Keratinocyte (primary cell): ENCODE results near the gene MRPL38. TPM values are rescaled to one million over a fixed set of nuclear protein-coding genes. Genes with fewer than 3 reads are reported as not detected.

Experiments
- DNase-seq: peaks from one replicate; pipeline ENCODE4 v3.0.0-alpha.2; 2011; ENCODE audit warnings: low read depth, missing footprints, low spot score
- FAIRE-seq: peaks from 2 replicates; lab custom pipeline; 2011; peaks lifted over from hg19 to GRCh38; lab: Jason Lieb, UNC
- H2AFZ ChIP-seq: 2 replicates; pipeline ENCODE4 v1.6.0; 2012; ENCODE audit warnings: low read length, control low read depth, inconsistent platforms; ENCODE audit not compliant: control insufficient read depth
- H3K27ac ChIP-seq: 2 replicates; pipeline ENCODE4 v1.5.1; 2011; ENCODE audit warnings: low read length; ENCODE audit not compliant: control insufficient read depth, insufficient read depth
- H3K27me3 ChIP-seq: 3 replicates; pipeline ENCODE4 v1.6.0; 2011; ENCODE audit warnings: low read length; ENCODE audit not compliant: control insufficient read depth, insufficient read depth; ENCODE audit errors: extremely low read depth
- H3K36me3 ChIP-seq, 2 experiments: 2 replicates in 1 of 2; 3 replicates in 1 of 2; pipeline ENCODE4 v1.5.1; 2011; ENCODE audit warnings: low read length in 2 of 2, mild to moderate bottlenecking in 1 of 2; ENCODE audit not compliant: control insufficient read depth in 2 of 2, insufficient read depth in 2 of 2; ENCODE audit errors: extremely low read depth in 1 of 2
- H3K4me1 ChIP-seq: 3 replicates; pipeline ENCODE4 v1.5.1; 2011; ENCODE audit warnings: low read length; ENCODE audit not compliant: control insufficient read depth, insufficient read depth; ENCODE audit errors: extremely low read depth
- H3K4me2 ChIP-seq: 3 replicates; pipeline ENCODE4 v1.6.0; 2011; ENCODE audit warnings: low read depth, low read length; ENCODE audit not compliant: control insufficient read depth, insufficient read depth; ENCODE audit errors: extremely low read depth
- H3K4me3 ChIP-seq, 3 experiments: fragments of 200-600 bp in 1 of 3; sonication (generic) in 1 of 3; 2 replicates in 2 of 3; 3 replicates in 1 of 3; pipeline ENCODE4 v1.5.1; 2011 to 2016; ENCODE audit warnings: low read length in 3 of 3, mild to moderate bottlenecking in 3 of 3, control low read depth in 2 of 3, inconsistent platforms in 1 of 3, low read depth in 1 of 3, mixed read lengths in 1 of 3, mixed run types in 1 of 3, moderate library complexity in 1 of 3; ENCODE audit not compliant: control insufficient read depth in 2 of 3, insufficient read depth in 2 of 3; ENCODE audit errors: extremely low read depth in 1 of 3
- H3K79me2 ChIP-seq: 2 replicates; pipeline ENCODE4 v1.6.0; 2012; ENCODE audit warnings: low read length; ENCODE audit not compliant: control insufficient read depth, insufficient read depth
- H3K9ac ChIP-seq: 3 replicates; pipeline ENCODE4 v1.6.0; 2011; ENCODE audit warnings: low read length; ENCODE audit not compliant: control insufficient read depth, insufficient read depth; ENCODE audit errors: extremely low read depth
- H3K9me1 ChIP-seq: 3 replicates; pipeline ENCODE4 v1.6.0; 2011; ENCODE audit warnings: low read length; ENCODE audit not compliant: control insufficient read depth, insufficient read depth; ENCODE audit errors: extremely low read depth
- H3K9me3 ChIP-seq: 2 replicates; pipeline ENCODE4 v1.5.1; 2012; ENCODE audit warnings: low read depth, low read length; ENCODE audit not compliant: control insufficient read depth
- H4K20me1 ChIP-seq: 3 replicates; pipeline ENCODE4 v1.6.0; 2011; ENCODE audit warnings: low read length; ENCODE audit not compliant: control insufficient read depth, insufficient read depth; ENCODE audit errors: extremely low read depth
- EZH2 ChIP-seq: IDR thresholded peaks from one replicate; pipeline ENCODE4 v1.6.1; 2012; ENCODE audit warnings: inconsistent platforms, mild to moderate bottlenecking, low read length, moderate library complexity
- dilution Hi-C: fragments of 300-500 bp; cut with MboI; formaldehyde crosslinking; loops from one replicate; pipeline ENCODE4 v1.7.0; 2020; ENCODE audit warnings: low sequenced_read_pairs; ENCODE audit not compliant: extremely low pct_ligation_motif_present
- polyA plus RNA-seq, 5 experiments: library from polyadenylated mRNA; depleted of rRNA in 3 of 5; stranded (reverse) in 3 of 5; stranded (forward) in 1 of 5; unstranded in 1 of 5; fragments of >200 nt; gene quantifications; 1 replicate in 1 of 5; 2 replicates in 3 of 5; 3 replicates in 1 of 5; pipeline versions ENCODE4 v1.2.1 to v1.2.3, GENCODE V29; 2011 to 2012; ENCODE audit warnings: missing spikeins in 2 of 5, low read depth in 1 of 5, low replicate concordance in 1 of 5
- TF ChIP-seq, protein P1 (sequence below), 3 experiments: IDR thresholded peaks in 1 of 3; conservative IDR thresholded peaks in 1 of 3; optimal IDR thresholded peaks in 1 of 3; 2 replicates in 2 of 3; 3 replicates in 1 of 3; pipeline versions ENCODE3 to v1.5.1; 2011; ENCODE audit warnings: low read length in 3 of 3, mild to moderate bottlenecking in 3 of 3, moderate library complexity in 2 of 3, control low read depth in 1 of 3, inconsistent platforms in 1 of 3; ENCODE audit not compliant: insufficient read depth in 2 of 3; ENCODE audit errors: extremely low read depth in 1 of 3

Gene MRPL38
- polyA plus RNA-seq, 1 donor (not counting 4 experiments of a cell fraction or from before 2014, with no cell fraction given), result 25.2 TPM

DNA sequence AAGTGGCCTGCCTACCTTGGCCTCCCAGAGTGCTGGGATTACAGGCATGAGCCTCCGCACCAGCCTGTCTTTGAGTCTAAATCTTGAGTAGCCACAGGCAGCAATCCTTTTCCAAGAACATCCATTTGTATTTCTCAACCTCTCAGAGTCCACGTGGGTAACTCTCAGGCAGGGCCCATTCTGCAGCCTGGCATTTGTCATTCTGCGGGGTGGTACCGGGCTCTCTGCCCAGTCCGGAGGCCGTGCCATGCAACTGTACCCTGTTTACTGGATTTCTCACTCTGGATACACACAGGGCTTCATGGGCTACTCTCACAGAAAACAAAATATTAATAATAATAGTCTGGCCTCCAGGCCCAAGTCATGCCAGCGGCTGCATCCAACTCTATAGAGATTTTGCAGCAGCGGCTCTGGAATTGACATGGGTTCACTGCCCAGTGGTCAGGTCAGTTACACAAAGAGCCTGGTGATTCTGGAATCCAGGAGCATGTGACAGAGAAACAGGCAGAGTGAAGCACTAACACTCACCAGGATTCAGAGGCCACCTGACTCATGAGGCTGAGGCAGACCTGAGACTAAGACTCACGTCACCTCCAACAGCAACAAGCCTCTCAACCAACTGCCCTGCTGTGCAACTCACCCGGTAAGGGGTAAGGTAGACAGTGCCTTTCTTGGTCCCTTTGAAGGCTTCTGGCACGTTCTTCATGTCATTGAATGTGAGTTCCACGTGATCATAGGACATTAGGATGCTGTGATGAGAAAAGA lies 53.6 kb downstream of the MRPL38 start:
- H3K9me3 ChIP-seq, result no peaks in the 10 kb centered on the region
- FAIRE-seq (no peak), DNase-seq (no peak)
- no peak overlapping the region for H3K27ac ChIP-seq
- TF ChIP-seq EZH2, result no peak
- H3K9ac ChIP-seq, result no peak overlapping the region
- no peaks in the 10 kb centered on the region for H3K9me1 ChIP-seq
- H3K4me2 ChIP-seq, result no peak overlapping the region
- H3K27me3 ChIP-seq, result no peaks in the 10 kb centered on the region
- no peaks in the 10 kb centered on the region for H4K20me1 ChIP-seq
- peaks cover 24 to 37% of the 10 kb centered on the region in 2 experiments for H3K36me3 ChIP-seq
- H3K4me3 ChIP-seq, result no peak overlapping the region
- dilution Hi-C loops, result no loop called here
- no peak overlapping the region for H2AFZ ChIP-seq
- peaks cover 16% of the 10 kb centered on the region for H3K4me1 ChIP-seq
- peaks cover 15% of the 10 kb centered on the region for H3K79me2 ChIP-seq

DNA sequence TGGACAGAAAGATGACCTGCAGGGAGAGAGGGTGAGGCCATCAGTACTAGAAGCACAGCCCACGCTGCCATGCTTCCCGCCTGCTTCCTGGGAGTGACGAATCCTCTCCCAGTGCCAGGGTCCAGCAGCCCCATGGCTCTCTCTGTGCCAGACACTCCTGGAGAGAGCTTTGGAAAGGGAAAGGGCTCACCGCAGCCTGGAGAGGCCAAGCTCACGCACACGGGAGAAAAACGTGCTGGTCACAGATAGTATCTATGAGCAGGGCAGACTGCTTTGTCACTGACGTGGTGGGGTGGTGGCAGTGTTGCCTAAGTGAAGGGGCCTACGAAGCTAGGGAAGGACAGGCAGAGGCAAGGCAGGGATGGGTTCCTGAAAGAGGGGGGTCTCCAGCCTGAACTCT lies 55.0 kb downstream of the MRPL38 start:
- DNase-seq (no peak), FAIRE-seq (no peak)
- H3K27me3 ChIP-seq, result no peaks in the 10 kb centered on the region
- H3K9me3 ChIP-seq, result no peaks in the 10 kb centered on the region
- H3K27ac ChIP-seq, result no peak overlapping the region
- H3K4me1 ChIP-seq, result peaks cover 28% of the 10 kb centered on the region
- H3K4me2 ChIP-seq, result no peak overlapping the region
- H3K9me1 ChIP-seq, result no peaks in the 10 kb centered on the region
- H4K20me1 ChIP-seq, result no peaks in the 10 kb centered on the region
- no peak overlapping the region for H2AFZ ChIP-seq
- H3K4me3 ChIP-seq, result no peak overlapping the region
- dilution Hi-C loops, result no loop called here
- H3K36me3 ChIP-seq, result peaks cover 24 to 37% of the 10 kb centered on the region in 2 experiments
- peaks cover 14% of the 10 kb centered on the region for H3K79me2 ChIP-seq
- no peak for TF ChIP-seq EZH2
- TF ChIP-seq, protein P1, sequence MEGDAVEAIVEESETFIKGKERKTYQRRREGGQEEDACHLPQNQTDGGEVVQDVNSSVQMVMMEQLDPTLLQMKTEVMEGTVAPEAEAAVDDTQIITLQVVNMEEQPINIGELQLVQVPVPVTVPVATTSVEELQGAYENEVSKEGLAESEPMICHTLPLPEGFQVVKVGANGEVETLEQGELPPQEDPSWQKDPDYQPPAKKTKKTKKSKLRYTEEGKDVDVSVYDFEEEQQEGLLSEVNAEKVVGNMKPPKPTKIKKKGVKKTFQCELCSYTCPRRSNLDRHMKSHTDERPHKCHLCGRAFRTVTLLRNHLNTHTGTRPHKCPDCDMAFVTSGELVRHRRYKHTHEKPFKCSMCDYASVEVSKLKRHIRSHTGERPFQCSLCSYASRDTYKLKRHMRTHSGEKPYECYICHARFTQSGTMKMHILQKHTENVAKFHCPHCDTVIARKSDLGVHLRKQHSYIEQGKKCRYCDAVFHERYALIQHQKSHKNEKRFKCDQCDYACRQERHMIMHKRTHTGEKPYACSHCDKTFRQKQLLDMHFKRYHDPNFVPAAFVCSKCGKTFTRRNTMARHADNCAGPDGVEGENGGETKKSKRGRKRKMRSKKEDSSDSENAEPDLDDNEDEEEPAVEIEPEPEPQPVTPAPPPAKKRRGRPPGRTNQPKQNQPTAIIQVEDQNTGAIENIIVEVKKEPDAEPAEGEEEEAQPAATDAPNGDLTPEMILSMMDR (optimal IDR thresholded peaks at IDR 0.05 in 1 of 3, IDR thresholded peaks at IDR 0.05 in 1 of 3, conservative IDR thresholded peaks at IDR 0.05 in 1 of 3; ENCODE audit: extremely low read depth in 1 of 3, insufficient read depth in 2 of 3, low read length in 3 of 3), result no peak
- H3K9ac ChIP-seq, result no peak overlapping the region
